Limb (tissue), 2 donors: Measurements from ENCODE around the gene C18orf32.
"Not testable (repeated sequence)": the region's sequence is repeated elsewhere in the genome, so short reads cannot be mapped to it uniquely, and the experiment has no call there.

Experiments
- DNase-seq, 2 donors: peaks; one replicate each; pipeline ENCODE4 v3.0.0-alpha.2; 2016; ENCODE audit errors: extremely low spot score in 2 of 2

The C18orf32 gene

GRCh38 chr18:49467599-49467998 lies 19.4 kb downstream of the C18orf32 start:
- no peak for DNase-seq

- DNase-seq = no peak
Measured at GRCh38 chr18:49467019-49467563, 19.9 kb downstream of the C18orf32 start.

DNA sequence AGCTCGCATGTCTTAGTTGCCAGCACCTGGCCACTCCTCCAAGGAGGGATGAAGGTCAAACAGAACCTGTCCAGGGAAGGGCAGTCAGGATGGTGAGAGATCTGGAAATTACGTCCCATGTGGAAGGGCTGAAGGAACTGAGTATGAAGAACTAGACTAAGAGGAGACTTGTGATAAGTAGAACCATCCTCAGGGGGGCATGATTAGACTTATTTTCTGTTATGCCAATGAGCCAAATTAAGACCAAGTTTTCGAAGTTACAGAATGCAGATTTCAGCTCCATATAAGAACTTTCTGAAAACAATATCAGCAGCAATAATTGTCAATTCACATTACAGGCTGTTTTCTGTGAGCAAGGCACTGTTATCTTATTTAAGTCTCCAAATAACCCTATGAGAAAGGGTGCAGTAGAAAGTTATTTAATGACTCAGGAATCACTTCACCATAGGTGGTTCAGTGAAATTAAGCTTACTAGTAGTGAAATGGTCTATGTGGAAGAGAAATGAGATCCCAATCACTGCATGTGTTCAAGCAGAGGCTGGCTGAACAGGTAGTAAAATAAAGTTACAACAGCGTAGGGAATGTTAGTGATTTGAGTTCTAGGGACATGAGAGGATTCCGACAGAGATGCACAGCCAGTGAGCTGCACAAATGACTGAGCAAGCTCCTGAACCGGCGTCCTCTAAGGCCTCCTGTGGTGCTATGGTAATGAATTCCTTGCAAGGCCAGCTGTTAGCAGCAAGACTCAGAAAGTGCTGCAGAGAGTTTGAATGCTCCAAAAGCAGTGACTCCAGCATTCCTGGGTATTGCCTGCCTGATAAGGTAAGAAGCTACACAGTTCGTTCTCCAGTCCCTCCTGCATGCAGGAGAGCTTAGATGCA lies 22.1 kb downstream of the C18orf32 start:
- no peak for DNase-seq

DNA sequence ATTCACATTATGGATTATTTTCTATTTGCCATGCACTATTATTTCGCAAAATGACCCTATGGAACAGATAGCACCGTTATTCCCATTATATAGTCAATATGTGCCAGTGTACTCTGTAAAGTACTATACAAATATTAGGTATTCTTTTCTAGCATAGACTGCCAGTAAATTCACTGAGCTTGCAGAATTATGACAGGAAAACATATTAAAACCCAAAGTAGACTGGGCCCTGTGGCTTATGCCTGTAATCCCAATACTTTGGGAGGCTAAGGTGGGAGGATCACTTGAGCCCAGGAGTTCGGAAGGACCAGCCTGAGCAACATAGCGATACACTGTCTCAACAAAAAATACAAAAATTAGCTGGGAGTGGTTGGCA lies 25.4 kb downstream of the C18orf32 start:
- no peak for DNase-seq

- no peak for DNase-seq
Measured at GRCh38 chr18:49460976-49461601, 25.9 kb downstream of the C18orf32 start.

- peak in 1 of 2 donors; percentile 11 for DNase-seq
Measured at GRCh38 chr18:49459404-49460171, 27.4 kb downstream of the C18orf32 start.

GRCh38 chr18:49457616-49458015 lies 29.4 kb downstream of the C18orf32 start:
- DNase-seq = no peak

DNA sequence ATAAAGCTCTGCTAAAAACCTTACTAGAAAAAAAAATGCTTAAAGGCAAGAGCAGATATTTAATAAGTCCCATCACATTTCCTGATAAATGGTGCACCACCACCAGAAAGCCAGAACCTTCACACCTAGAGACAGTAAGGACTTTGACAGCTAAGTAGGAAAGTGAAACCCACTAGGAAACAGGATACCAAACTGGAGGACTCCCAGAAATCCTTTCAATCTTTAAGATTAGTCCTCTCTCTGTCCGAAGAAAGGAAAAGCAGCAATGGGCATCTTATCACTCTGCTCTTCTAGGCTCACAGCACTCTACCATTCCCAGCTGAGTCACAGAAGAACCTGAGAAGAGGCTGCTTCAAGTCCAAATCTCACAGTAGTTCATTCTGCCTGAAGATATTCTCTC lies 30.2 kb downstream of the C18orf32 start:
- DNase-seq = no peak

- DNase-seq = not testable (repeated sequence)
Measured at GRCh38 chr18:49452534-49452933, 34.5 kb downstream of the C18orf32 start.

DNA sequence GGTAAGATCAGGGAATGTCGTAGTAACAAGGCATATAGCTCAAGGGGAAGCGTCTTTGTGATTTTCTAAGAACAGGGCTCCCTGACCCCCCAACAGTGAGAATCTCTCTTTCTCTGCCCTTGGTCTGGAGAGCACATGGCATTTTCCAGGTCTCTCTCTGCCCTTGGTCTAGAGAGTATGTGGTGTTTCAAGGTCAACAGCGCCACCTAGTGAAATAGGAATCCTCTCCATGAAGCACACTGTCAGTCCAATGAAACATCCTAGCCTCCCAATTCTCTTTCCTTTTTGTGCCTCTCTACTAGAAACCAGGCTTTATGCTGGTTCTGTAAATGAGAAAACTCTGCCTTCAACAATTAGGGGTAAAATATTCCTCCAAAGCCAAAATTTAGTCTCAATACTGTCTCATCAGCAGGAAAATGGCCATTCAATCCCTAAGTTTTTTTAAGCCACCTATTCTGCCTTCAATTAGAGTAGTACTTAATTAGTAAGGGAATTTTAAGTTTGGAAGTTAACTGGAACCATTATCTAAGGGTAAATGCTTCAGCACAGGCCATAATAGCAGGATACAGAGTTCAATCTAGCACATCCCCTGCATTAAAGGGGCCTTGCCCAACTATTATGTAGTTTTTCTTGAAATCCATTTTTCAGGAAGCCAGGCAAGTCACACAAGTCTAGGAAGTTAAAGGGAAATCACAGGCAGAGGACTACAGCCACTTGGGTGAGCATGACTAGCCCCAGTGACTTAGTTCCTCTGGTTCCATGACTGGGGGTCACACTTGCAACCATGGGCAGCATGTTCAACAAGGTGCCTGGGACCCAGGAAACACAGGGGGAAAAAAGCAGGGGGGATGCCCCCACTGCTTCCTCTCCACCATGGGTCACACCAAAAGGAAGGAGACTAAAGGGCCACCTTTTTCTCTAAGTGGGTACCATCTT lies 39.0 kb downstream of the C18orf32 start:
- DNase-seq = no peak

GRCh38 chr18:49446481-49446880 lies 40.6 kb downstream of the C18orf32 start:
- DNase-seq = no peak

- DNase-seq = no peak
Measured at GRCh38 chr18:49444581-49444980, 42.5 kb downstream of the C18orf32 start.

- no peak for DNase-seq
Measured at GRCh38 chr18:49443837-49444236, 43.2 kb downstream of the C18orf32 start.

DNA sequence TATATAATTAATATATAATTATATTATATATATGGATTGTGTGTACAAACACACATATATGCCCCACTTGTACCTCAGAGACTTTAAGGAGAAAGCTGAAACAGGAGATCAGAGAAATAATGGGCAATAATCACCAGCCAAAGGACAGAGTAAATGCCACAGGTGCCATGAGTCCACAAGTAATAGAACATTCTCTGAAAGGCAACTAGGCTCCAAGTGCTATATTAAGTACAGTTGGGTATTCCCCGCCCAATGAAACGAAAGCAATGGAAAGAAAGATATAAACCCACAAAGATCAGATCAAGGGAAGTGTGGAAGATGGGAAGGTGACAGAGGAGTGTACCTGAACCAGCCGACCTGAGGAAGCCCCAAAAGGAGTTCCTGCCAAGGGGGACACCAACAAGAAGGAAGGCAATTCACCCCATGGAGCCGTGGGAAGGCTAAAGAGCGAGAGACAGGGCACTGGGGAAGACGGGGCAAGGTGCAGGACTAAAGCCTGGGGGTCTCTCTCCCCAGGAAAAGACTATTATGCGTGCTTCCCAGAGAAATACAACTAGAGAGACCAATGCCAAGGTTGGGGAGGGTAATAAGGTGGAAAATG lies 45.6 kb downstream of the C18orf32 start:
- DNase-seq = no peak

- no peak for DNase-seq
Measured at GRCh38 chr18:49435170-49435569, 51.9 kb downstream of the C18orf32 start.

DNA sequence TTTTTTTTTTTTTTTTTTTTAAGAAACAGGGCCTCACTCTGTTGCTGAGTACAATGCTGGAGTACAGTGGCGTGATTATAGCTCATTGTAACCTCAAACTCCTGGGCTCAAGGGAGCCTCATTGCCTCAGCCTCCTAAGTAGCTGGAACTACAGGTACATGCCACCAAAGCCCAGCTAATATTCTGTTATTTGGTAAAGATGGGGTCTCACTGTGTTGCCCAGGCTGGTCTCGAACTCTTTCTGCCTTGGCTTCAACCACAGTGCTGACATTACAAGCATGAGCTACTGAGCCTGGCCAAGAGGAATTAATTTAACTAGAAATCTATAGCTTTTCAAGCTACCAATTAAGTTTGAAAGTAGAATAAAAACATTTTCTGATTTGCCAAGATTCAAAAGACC lies 54.4 kb downstream of the C18orf32 start:
- no peak for DNase-seq

DNA sequence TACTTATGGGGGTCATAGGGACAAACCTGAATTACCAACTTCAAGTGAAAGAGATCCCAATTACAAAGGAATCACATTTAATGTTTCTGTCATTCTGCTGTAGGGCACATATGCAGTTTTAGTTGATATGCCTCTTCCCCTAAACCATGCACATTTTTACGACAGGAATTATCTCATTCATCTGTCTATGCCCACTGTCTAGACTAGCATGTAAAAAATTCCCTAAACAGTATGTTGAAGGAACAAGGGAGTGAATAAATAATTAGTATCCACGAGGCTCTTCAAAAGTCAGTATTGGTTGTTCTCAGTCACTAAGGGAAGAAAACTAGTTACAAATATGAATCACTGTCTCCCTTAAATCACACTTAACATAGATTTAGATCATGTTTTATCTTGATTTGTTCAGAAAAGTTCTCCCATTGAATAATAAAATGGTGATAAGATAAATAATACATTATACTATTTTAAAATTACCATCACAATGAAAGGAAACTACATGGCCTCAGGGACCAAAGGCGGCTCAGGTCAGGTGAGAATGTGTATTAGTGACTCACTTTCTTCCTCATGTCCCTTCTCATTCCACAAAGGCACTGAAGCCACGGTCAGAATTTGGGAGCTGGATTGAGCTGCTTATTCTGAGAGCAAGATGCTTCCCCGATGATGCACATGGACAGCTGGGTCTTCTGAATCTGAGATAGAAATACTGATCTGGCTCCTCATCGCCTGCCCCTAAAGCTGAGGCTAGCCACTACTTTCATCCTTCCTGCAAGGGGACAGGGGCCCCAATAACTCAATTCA lies 55.7 kb downstream of the C18orf32 start:
- no peak for DNase-seq
